Neural cell (in vitro differentiated cells): ENCODE data around the gene PKP1. TPM values are rescaled to one million over a fixed set of nuclear protein-coding genes. Genes with fewer than 3 reads are reported as not detected.

Experiments
- H2AFZ ChIP-seq: fragments of 200-600, 300-800 bp; sonication (generic), shearing (Covaris generic); 2 replicates; pipeline ENCODE4 v1.6.0; 2014; ENCODE audit warnings: low read depth, mild to moderate bottlenecking, antibody characterized with exemption, low read length, moderate library complexity
- H3F3A ChIP-seq: fragments of 200-600 bp; shearing (Covaris generic); 2 replicates; pipeline ENCODE4 v1.6.1; 2016; ENCODE audit warnings: mild to moderate bottlenecking, moderate library complexity, mixed read lengths, antibody characterized with exemption, low read length; ENCODE audit not compliant: insufficient read depth, poor library complexity, severe bottlenecking
- H3K27ac ChIP-seq: fragments of 200-600, 300-800 bp; sonication (generic), shearing (Covaris generic); 2 replicates; pipeline ENCODE4 v1.5.1; 2014; ENCODE audit warnings: mild to moderate bottlenecking, low read length, moderate library complexity
- H3K27me3 ChIP-seq: fragments of 300-800, 200-600 bp; sonication (generic), shearing (Covaris generic); 2 replicates; pipeline ENCODE4 v1.6.0; 2014; ENCODE audit warnings: mild to moderate bottlenecking, low read depth, low read length, moderate library complexity; ENCODE audit not compliant: insufficient read depth
- H3K36me3 ChIP-seq: fragments of 300-800, 200-600 bp; sonication (generic), shearing (Covaris generic); 2 replicates; pipeline ENCODE4 v1.5.1; 2014; ENCODE audit warnings: mild to moderate bottlenecking, antibody characterized with exemption, low read length, moderate library complexity; ENCODE audit not compliant: insufficient read depth
- H3K4me2 ChIP-seq: fragments of 300-800, 200-600 bp; sonication (generic), shearing (Covaris generic); 2 replicates; pipeline ENCODE4 v1.6.0; 2014; ENCODE audit warnings: mild to moderate bottlenecking, low read length
- H3K4me3 ChIP-seq: fragments of 300-800, 200-600 bp; sonication (generic), shearing (Covaris generic); 2 replicates; pipeline ENCODE4 v1.5.1; 2014; ENCODE audit warnings: mild to moderate bottlenecking, low read length, moderate library complexity
- H3K79me2 ChIP-seq: fragments of 200-600 bp; shearing (Covaris generic); replicated peaks from 2 replicates; pipeline ENCODE4 v1.6.0; 2014; ENCODE audit warnings: mild to moderate bottlenecking, low read length, moderate library complexity; ENCODE audit not compliant: insufficient read depth
- H3K9ac ChIP-seq: fragments of 300-800, 200-600 bp; sonication (generic), shearing (Covaris generic); 2 replicates; pipeline ENCODE4 v1.6.1; 2016; ENCODE audit warnings: mild to moderate bottlenecking, low read length, mixed read lengths
- H3K9me2 ChIP-seq: fragments of 200-600 bp; shearing (Covaris generic); 2 replicates; pipeline ENCODE4 v1.6.1; 2016; ENCODE audit warnings: mild to moderate bottlenecking, low read length, mixed read lengths; ENCODE audit not compliant: insufficient read depth
- H3K9me3 ChIP-seq: fragments of 200-600, 300-800 bp; sonication (generic), shearing (Covaris generic); 2 replicates; pipeline ENCODE4 v1.6.1; 2016; ENCODE audit warnings: mild to moderate bottlenecking, mixed run types, low read length, moderate library complexity, mixed read lengths
- H4K20me1 ChIP-seq: fragments of 200-600 bp; shearing (Covaris generic); 2 replicates; pipeline ENCODE4 v1.6.1; 2016; ENCODE audit warnings: mild to moderate bottlenecking, mixed run types; ENCODE audit not compliant: insufficient read depth
- CTCF ChIP-seq: fragments of 450-650 bp; IDR thresholded peaks from 2 replicates; pipeline ENCODE4 v1.5.1; 2014; ENCODE audit warnings: antibody characterized with exemption, mild to moderate bottlenecking, moderate library complexity; ENCODE audit not compliant: poor library complexity, severe bottlenecking
- EP300 ChIP-seq: fragments of 450-650 bp; conservative IDR thresholded peaks from 2 replicates; pipeline ENCODE4 v1.6.1; 2014; ENCODE audit warnings: antibody characterized with exemption, mild to moderate bottlenecking, moderate library complexity; ENCODE audit not compliant: poor library complexity, severe bottlenecking
- EZH2 ChIP-seq: fragments of 200-600, 300-800 bp; shearing (Covaris generic), sonication (generic); IDR thresholded peaks from 2 replicates; pipeline ENCODE4 v1.6.1; 2014; ENCODE audit warnings: antibody characterized with exemption, low read length, borderline replicate concordance, mild to moderate bottlenecking; ENCODE audit not compliant: insufficient read depth, poor library complexity, severe bottlenecking
- MXI1 ChIP-seq: fragments of 450-650 bp; conservative IDR thresholded peaks from 2 replicates; pipeline ENCODE4 v1.6.1; 2014; ENCODE audit warnings: antibody characterized with exemption, mild to moderate bottlenecking; ENCODE audit not compliant: poor library complexity, severe bottlenecking
- POLR2AphosphoS5 ChIP-seq: IDR thresholded peaks from 2 replicates; pipeline ENCODE4 v1.6.1; 2012
- RAD21 ChIP-seq: fragments of 450-650 bp; conservative IDR thresholded peaks from 2 replicates; pipeline ENCODE4 v1.6.1; 2014; ENCODE audit warnings: antibody characterized with exemption, mild to moderate bottlenecking, moderate library complexity
- SMC3 ChIP-seq: fragments of 450-650 bp; conservative IDR thresholded peaks from 2 replicates; pipeline ENCODE4 v1.6.1; 2014; ENCODE audit warnings: antibody characterized with exemption, mild to moderate bottlenecking, moderate library complexity; ENCODE audit not compliant: poor library complexity
- TAF1 ChIP-seq: IDR thresholded peaks from 2 replicates; pipeline ENCODE4 v1.6.1; 2012; ENCODE audit warnings: low read depth
- polyA plus RNA-seq: library from polyadenylated mRNA; depleted of rRNA; stranded (reverse); fragments of >200 nt; gene quantifications from 2 replicates; pipeline ENCODE4 v1.2.3, GENCODE V29; 2014
- TF ChIP-seq, protein P1 (sequence below): IDR thresholded peaks from 2 replicates; pipeline ENCODE4 v1.6.1; 2012; ENCODE audit warnings: borderline replicate concordance

The PKP1 gene
- polyA plus RNA-seq, 1 donor from 2014 or later, result not detected

GRCh38 chr1:201322653-201323510, 39.6 kb downstream of the PKP1 start:
- no peak overlapping the region for H3K9ac ChIP-seq
- no peaks in the 10 kb centered on the region for H4K20me1 ChIP-seq
- H3K4me3 ChIP-seq, result no peak overlapping the region
- H3K79me2 ChIP-seq, result no peaks in the 10 kb centered on the region
- no peaks in the 10 kb centered on the region for H3K9me2 ChIP-seq
- no peaks in the 10 kb centered on the region for H3K27me3 ChIP-seq
- H2AFZ ChIP-seq, result no peak overlapping the region
- H3K9me3 ChIP-seq, result no peaks in the 10 kb centered on the region
- no peaks in the 10 kb centered on the region for H3K36me3 ChIP-seq
- TF ChIP-seq EZH2, result no peak
- TF ChIP-seq RAD21, result no peak
- no peak for TF ChIP-seq POLR2AphosphoS5
- TF ChIP-seq TAF1, result no peak
- no peak for TF ChIP-seq MXI1
- no peak for TF ChIP-seq EP300
- no peak for TF ChIP-seq CTCF
- TF ChIP-seq, protein P1, sequence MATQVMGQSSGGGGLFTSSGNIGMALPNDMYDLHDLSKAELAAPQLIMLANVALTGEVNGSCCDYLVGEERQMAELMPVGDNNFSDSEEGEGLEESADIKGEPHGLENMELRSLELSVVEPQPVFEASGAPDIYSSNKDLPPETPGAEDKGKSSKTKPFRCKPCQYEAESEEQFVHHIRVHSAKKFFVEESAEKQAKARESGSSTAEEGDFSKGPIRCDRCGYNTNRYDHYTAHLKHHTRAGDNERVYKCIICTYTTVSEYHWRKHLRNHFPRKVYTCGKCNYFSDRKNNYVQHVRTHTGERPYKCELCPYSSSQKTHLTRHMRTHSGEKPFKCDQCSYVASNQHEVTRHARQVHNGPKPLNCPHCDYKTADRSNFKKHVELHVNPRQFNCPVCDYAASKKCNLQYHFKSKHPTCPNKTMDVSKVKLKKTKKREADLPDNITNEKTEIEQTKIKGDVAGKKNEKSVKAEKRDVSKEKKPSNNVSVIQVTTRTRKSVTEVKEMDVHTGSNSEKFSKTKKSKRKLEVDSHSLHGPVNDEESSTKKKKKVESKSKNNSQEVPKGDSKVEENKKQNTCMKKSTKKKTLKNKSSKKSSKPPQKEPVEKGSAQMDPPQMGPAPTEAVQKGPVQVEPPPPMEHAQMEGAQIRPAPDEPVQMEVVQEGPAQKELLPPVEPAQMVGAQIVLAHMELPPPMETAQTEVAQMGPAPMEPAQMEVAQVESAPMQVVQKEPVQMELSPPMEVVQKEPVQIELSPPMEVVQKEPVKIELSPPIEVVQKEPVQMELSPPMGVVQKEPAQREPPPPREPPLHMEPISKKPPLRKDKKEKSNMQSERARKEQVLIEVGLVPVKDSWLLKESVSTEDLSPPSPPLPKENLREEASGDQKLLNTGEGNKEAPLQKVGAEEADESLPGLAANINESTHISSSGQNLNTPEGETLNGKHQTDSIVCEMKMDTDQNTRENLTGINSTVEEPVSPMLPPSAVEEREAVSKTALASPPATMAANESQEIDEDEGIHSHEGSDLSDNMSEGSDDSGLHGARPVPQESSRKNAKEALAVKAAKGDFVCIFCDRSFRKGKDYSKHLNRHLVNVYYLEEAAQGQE, result no peak
- no peak for TF ChIP-seq SMC3
- H3K4me2 ChIP-seq, result no peak overlapping the region
- H3F3A ChIP-seq, result no peaks in the 10 kb centered on the region
- H3K27ac ChIP-seq, result no peak overlapping the region

DNA sequence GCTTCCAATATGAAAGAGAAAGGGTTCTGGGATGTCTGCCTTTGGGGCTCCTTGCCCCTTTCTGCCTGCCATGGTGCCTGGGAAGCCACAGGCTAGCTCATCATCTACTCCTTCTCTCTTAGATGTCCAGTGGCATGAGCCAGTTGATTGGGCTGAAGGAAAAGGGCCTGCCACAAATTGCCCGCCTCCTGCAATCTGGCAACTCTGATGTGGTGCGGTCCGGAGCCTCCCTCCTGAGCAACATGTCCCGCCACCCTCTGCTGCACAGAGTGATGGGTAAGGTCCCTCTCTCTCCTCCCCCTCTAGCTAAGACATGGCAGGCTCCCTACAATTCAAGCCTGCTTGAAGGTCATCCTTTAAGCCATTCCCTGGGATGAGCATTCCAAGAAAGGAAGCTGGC, 41.0 kb downstream of the PKP1 start:
- Histone ChIP-seq H3K9ac (no peak overlapping the region), H4K20me1 (no peaks in the 10 kb centered on the region), H3K36me3 (no peaks in the 10 kb centered on the region), H3K27me3 (no peaks in the 10 kb centered on the region), H3K4me2 (no peak overlapping the region), H3F3A (no peaks in the 10 kb centered on the region), H3K79me2 (no peaks in the 10 kb centered on the region), H3K9me2 (no peaks in the 10 kb centered on the region), H3K9me3 (no peaks in the 10 kb centered on the region), H2AFZ (no peak overlapping the region), H3K4me3 (no peak overlapping the region), H3K27ac (no peak overlapping the region)
- TF ChIP-seq EP300 (no peak), EZH2 (no peak), CTCF (no peak), POLR2AphosphoS5 (no peak), SMC3 (no peak), TAF1 (no peak), MXI1 (no peak), RAD21 (no peak)
- TF ChIP-seq, protein P1, result no peak
